Measurements from ENCODE around the gene ERICH3. TPM values are rescaled to one million over a fixed set of nuclear protein-coding genes. Genes with fewer than 3 reads are reported as not detected.

Gene ERICH3
- total and polyA plus RNA-seq, 9 of the 15 experiments (the other 6 are each of a cell fraction or from before 2014, with no cell fraction given), result not detected

- TF ChIP-seq UBTF (IDR thresholded peaks at IDR 0.05; ENCODE audit: borderline replicate concordance in 1 of 2, low read depth in 2 of 2, low read length in 2 of 2), result no peak
- no peak for TF ChIP-seq NR1H2 (CRISPR knock-in tag; IDR thresholded peaks at IDR 0.05)
- TF ChIP-seq TEAD2 (tag; IDR thresholded peaks at IDR 0.05), result no peak
- TF ChIP-seq NR0B1 (IDR thresholded peaks at IDR 0.05; ENCODE audit: partially characterized antibody), result no peak
- TF ChIP-seq ZBED1 (IDR thresholded peaks at IDR 0.05), result no peak
Observed at GRCh38 chr1:74620242-74620641, 53.4 kb downstream of the ERICH3 start (continued).

GRCh38 chr1:74618974-74619373 is 54.6 kb downstream of the ERICH3 start:
- no peak for ATAC-seq
- TF ChIP-seq MNT (conservative IDR thresholded peaks at IDR 0.05) (no peak), VEZF1 (CRISPR knock-in tag; IDR thresholded peaks at IDR 0.05) (no peak), IRF2 (CRISPR knock-in tag; IDR thresholded peaks at IDR 0.05) (no peak), CAMTA2 (CRISPR knock-in tag; conservative IDR thresholded peaks at IDR 0.05) (no peak), TCFL5 (CRISPR knock-in tag; conservative IDR thresholded peaks at IDR 0.05) (no peak), ZNF23 (CRISPR knock-in tag; IDR thresholded peaks at IDR 0.05) (no peak), BCOR (IDR thresholded peaks at IDR 0.05) (no peak), SNIP1 (IDR thresholded peaks at IDR 0.05; ENCODE audit: low read depth) (no peak), SAFB (IDR thresholded peaks at IDR 0.05; ENCODE audit: borderline replicate concordance, low read depth, low read length) (no peak), WHSC1 (IDR thresholded peaks at IDR 0.05; ENCODE audit: low read length) (no peak), HNRNPH1 (optimal IDR thresholded peaks at IDR 0.05; ENCODE audit: low read depth, low read length) (no peak), TCF7 (IDR thresholded peaks at IDR 0.05; ENCODE audit: borderline replicate concordance) (no peak)

More at GRCh38 chr1:74618974-74619373, 54.6 kb downstream of the ERICH3 start:
- Histone ChIP-seq H3K4me1 (replicated peaks in 1 of 2; ENCODE audit: control insufficient read depth in 2 of 2, insufficient read depth in 2 of 2, low read length in 2 of 2) (no peaks in the 10 kb centered on the region), H3K9ac (ENCODE audit: insufficient read depth in 1 of 2, low read depth in 2 of 2, low read length in 2 of 2) (no peak overlapping the region), H3K36me3 (ENCODE audit: control insufficient read depth, insufficient read depth, low read length) (no peaks in the 10 kb centered on the region), H2AFZ (ENCODE audit: low read depth, low read length) (no peak overlapping the region), H3K9me3 (replicated peaks; ENCODE audit: control insufficient read depth, insufficient read depth, low read depth, low read length) (no peaks in the 10 kb centered on the region), H3K4me3 (no peak overlapping the region), H3K9me1 (ENCODE audit: control insufficient read depth, insufficient read depth, low read length) (no peaks in the 10 kb centered on the region), H4K20me1 (replicated peaks; ENCODE audit: control insufficient read depth, insufficient read depth, low read length) (no peaks in the 10 kb centered on the region), H3K27me3 (ENCODE audit: control insufficient read depth in 2 of 2, insufficient read depth in 2 of 2, low read length in 2 of 2) (no peaks in the 10 kb centered on the region), H3K79me2 (ENCODE audit: control insufficient read depth, insufficient read depth, low read length) (no peaks in the 10 kb centered on the region), H3K27ac (ENCODE audit: extremely low read depth, low read depth, low read length) (no peak overlapping the region), H3K4me2 (ENCODE audit: insufficient read depth, low read length) (no peak overlapping the region)
- ChIA-PET POLR2A (no interaction called here), CTCF (ENCODE audit: low intra/inter-chr PET ratio) (no interaction called here)
- in situ Hi-C loops (cut with MboI) (no loop called here), intact Hi-C loops (cut with micrococcal nuclease) (no loop called here)
- DNase-seq (ENCODE audit: extremely low read depth in 1 of 4, low spot score in 3 of 4) (no peak), FAIRE-seq (no peak)
- WGBS (ENCODE audit: insufficient coverage, low coverage, missing lambda C conversion rate), result 0% methylated on average over 2 of the region's 2 CpGs
- BruUV-seq (replicated peaks), result no TSS peak
